CD4-positive, CD25-positive, alpha-beta regulatory T cell (primary cell): Measurements from ENCODE around the gene TTLL8. TPM values are rescaled to one million over a fixed set of nuclear protein-coding genes. Genes with fewer than 3 reads are reported as not detected.

Experiments used
- ATAC-seq, 2 donors: fragments of 150-1000 bp; cut with Tn5 transposase; one replicate each; pipeline ENCODE4 v1.10.0; 2021; ENCODE audit warnings: low read depth in 2 of 2, moderate number of reproducible peaks in 2 of 2, moderate library complexity in 1 of 2
- DNase-seq, 3 donors: peaks; one replicate each; pipeline versions ENCODE4 v3.0.0 to v3.0.0-alpha.2; 2012 to 2022; ENCODE audit warnings: mixed read lengths in 1 of 3
- H3K27ac ChIP-seq: one replicate; pipeline ENCODE4 v1.7.0; 2013; ENCODE audit warnings: mild to moderate bottlenecking, low read length; ENCODE audit not compliant: insufficient read depth, poor library complexity, severe bottlenecking
- H3K27me3 ChIP-seq: one replicate; pipeline ENCODE4 v1.7.0; 2013; ENCODE audit warnings: low read length; ENCODE audit not compliant: control insufficient read depth, insufficient read depth
- H3K36me3 ChIP-seq: one replicate; pipeline ENCODE4 v1.7.0; 2013; ENCODE audit warnings: mild to moderate bottlenecking, low read length, moderate library complexity; ENCODE audit not compliant: control insufficient read depth, insufficient read depth
- H3K4me1 ChIP-seq: 2 replicates; pipeline ENCODE4 v1.7.0; 2013; ENCODE audit warnings: mild to moderate bottlenecking, low read length; ENCODE audit not compliant: insufficient read depth, control insufficient read depth, poor library complexity, severe bottlenecking
- H3K4me3 ChIP-seq: one replicate; pipeline ENCODE4 v1.7.0; 2013; ENCODE audit warnings: low read depth, mild to moderate bottlenecking, low read length, moderate library complexity
- H3K9me3 ChIP-seq, 2 experiments: 1 replicate in 1 of 2; 2 replicates in 1 of 2; pipeline ENCODE4 v1.7.0; 2013; ENCODE audit warnings: low read length in 2 of 2, mild to moderate bottlenecking in 1 of 2, moderate library complexity in 1 of 2; ENCODE audit not compliant: control insufficient read depth in 2 of 2
- H3K27ac Mint-ChIP-seq, 3 donors: one replicate each; pipeline ENCODE4 v1.8.0; 2020 to 2022; ENCODE audit warnings: mild to moderate bottlenecking in 3 of 3, mixed read lengths in 3 of 3, moderate library complexity in 2 of 3
- H3K27me3 Mint-ChIP-seq: one replicate; pipeline ENCODE4 v1.8.0; 2022; ENCODE audit warnings: mild to moderate bottlenecking, mixed read lengths
- H3K36me3 Mint-ChIP-seq: one replicate; pipeline ENCODE4 v1.8.0; 2020; ENCODE audit warnings: mixed read lengths
- H3K4me1 Mint-ChIP-seq, 4 donors: one replicate each; pipeline ENCODE4 v1.8.0; 2020 to 2022; ENCODE audit warnings: mixed read lengths in 4 of 4, mild to moderate bottlenecking in 1 of 4
- H3K4me3 Mint-ChIP-seq, 4 donors: one replicate each; pipeline ENCODE4 v1.8.0; 2020 to 2022; ENCODE audit warnings: mild to moderate bottlenecking in 4 of 4, mixed read lengths in 4 of 4, moderate library complexity in 3 of 4
- H3K9me3 Mint-ChIP-seq, 7 donors: one replicate each; pipeline ENCODE4 v1.8.0; 2020 to 2022; ENCODE audit warnings: mixed read lengths in 7 of 7, mild to moderate bottlenecking in 3 of 7, moderate library complexity in 2 of 7
- polyA plus RNA-seq, 4 donors: library from polyadenylated mRNA; unstranded; fragments of 300-500 nt; fragmentation: Illumina TruSeq; gene quantifications; one replicate each; pipeline ENCODE4 v1.2.3, GENCODE V29; 2021
- total RNA-seq: library from RNA; stranded (reverse); gene quantifications from one replicate; pipeline ENCODE4 v1.2.3, GENCODE V29; 2022

Gene TTLL8
- total and polyA plus RNA-seq, 5 donors from 2014 or later = not detected

DNA sequence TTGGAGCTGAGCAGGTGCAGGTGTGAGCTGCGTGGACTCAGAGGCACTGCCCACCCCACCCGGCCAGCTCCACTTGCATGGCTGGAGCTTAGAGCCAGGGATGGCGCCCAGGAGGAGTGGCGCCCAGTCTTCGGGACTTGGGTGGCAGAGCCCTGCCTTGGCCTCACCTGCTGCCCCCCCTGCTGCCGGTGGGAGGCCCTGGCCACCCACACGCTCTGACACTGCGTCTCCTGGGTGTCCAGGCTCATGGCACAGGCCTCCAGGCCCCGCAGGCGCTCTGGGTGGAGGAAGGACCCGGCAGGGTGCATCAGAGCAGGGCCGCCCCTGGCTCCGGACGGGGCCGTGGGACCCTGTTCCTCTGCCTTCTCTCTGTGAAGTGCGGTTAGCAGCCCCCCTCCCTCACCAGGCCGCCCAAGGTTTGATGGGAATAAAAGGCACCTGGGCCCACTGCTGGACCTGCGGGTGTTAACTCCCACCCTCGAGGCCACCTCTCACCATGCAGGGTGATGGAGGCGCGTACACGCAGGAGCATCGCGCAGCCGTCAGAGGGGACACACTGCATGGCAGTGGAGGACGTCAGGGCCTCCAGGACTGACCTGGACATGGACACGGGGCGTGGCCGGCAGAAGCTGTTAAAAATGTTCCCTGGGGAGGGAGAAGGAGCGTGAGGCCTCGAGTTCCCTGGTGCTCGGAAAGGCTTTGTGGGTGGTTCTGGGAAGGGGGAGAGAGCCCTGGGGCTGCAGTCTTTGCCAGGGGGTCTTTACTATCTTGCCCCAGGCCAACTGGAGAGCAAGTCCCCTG lies 57.3 kb downstream of the TTLL8 start:
- Histone ChIP-seq H3K36me3 (no peaks in the 10 kb centered on the region), H3K4me1 (no peaks in the 10 kb centered on the region), H3K9me3 (no peaks in the 10 kb centered on the region), H3K4me3 (no peak overlapping the region), H3K27me3 (no peaks in the 10 kb centered on the region), H3K27ac (no peak overlapping the region)
- Mint-ChIP-seq H3K27me3 (peaks cover 10% of the 10 kb centered on the region), H3K27ac (no peak overlapping the region), H3K36me3 (no peaks in the 10 kb centered on the region), H3K4me3 (no peak overlapping the region), H3K4me1 (peaks cover 0 to 9% (median 0%) of the 10 kb centered on the region in 4 donors), H3K9me3 (no peaks in the 10 kb centered on the region)
- DNase-seq (no peak), ATAC-seq (no peak)

DNA sequence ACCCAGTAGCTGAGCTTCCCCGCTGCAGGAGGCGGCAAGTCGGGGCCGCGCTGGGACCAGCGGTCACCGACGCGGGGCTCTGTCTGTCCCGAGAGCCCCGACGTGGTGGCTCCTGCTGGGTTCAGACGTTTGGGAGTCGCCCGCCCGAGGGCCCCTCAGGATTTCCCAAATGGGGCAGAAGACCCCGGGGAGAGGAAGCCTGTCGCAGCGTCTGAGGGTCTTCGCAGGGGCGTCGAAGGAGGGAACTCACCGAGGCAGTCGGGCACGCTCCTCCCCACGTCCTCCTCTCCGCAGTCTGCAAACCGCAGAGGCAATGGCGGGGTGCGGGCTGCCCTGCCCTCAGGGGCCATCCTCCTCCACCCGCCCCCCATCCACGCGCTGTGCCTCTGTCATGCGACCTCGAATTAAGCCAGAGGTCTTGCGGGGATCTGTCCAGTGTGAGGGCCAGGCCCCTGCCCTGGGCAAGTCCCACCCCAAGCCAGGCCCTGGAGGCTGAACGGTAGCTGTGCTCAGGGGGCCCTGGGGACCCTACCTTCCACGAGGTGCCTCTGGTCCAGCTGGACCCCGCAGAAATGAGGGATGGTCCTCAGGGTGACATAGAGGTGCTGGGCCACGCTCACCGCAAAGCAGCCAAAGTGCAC lies 58.0 kb downstream of the TTLL8 start:
- Mint-ChIP-seq H3K4me1 (peaks cover 0 to 9% (median 0%) of the 10 kb centered on the region in 4 donors), H3K9me3 (no peaks in the 10 kb centered on the region), H3K27ac (no peak overlapping the region), H3K4me3 (no peak overlapping the region), H3K36me3 (no peaks in the 10 kb centered on the region), H3K27me3 (peaks cover 10% of the 10 kb centered on the region)
- Histone ChIP-seq H3K4me1 (no peaks in the 10 kb centered on the region), H3K9me3 (no peaks in the 10 kb centered on the region), H3K4me3 (no peak overlapping the region), H3K27me3 (no peaks in the 10 kb centered on the region), H3K36me3 (no peaks in the 10 kb centered on the region), H3K27ac (no peak overlapping the region)
- DNase-seq (no peak), ATAC-seq (no peak)

DNA sequence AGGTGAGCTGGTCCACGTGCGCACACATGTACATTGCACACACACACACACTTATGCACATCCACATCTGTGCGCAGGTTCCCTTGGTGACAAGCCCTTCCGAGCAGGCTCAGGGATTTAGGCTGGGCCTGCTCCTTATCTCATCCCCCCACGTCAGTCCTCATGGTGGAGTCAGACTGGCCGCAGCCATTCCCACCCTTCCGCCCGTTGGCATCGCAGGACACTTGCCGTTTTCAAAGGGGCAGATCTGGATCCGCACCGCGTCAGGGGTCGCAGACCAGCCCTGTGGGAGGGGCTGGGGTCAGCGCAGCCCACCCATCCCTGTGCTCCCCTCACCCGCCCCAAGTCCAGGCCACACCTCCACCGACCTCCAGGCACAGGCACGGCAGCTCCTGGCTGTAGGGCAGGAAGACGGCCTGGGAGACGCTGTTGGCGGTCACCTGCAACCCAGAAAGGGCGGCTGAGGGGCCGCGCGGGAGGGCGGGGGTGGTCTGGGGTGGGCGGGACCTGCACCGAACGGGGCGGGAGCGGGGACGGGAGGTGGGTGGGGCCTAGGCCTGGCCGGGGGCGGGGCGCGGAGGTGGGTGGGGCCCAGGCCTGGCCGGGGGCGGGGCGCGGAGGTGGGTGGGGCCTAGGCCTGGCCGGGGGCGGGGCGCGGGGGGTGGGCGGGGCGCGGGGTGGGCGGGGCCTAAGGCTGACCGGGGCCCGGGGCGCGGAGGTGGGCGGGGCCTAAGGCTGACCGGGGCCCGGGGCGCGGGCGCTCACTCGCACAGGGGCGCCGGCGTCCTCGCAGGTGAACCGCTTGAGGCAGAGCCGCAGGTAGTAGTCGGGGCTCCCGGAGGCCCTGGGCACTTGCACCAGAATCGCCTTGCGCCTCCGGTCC lies 58.8 kb downstream of the TTLL8 start:
- DNase-seq = no peak
- Histone ChIP-seq H3K27ac (no peak overlapping the region), H3K36me3 (no peaks in the 10 kb centered on the region), H3K4me3 (no peak overlapping the region), H3K4me1 (no peaks in the 10 kb centered on the region), H3K27me3 (no peaks in the 10 kb centered on the region), H3K9me3 (no peaks in the 10 kb centered on the region)
- H3K9me3 Mint-ChIP-seq = no peaks in the 10 kb centered on the region
- no peaks in the 10 kb centered on the region for H3K36me3 Mint-ChIP-seq
- peak; percentile 31 to 42 for ATAC-seq
- peaks cover 0 to 9% (median 0%) of the 10 kb centered on the region in 4 donors for H3K4me1 Mint-ChIP-seq
- peaks cover 10% of the 10 kb centered on the region for H3K27me3 Mint-ChIP-seq
- peak overlapping the region in 1 of 3 donors; percentile 88 for H3K27ac Mint-ChIP-seq
- H3K4me3 Mint-ChIP-seq = peak overlapping the region in 1 of 4 donors; percentile 24

DNA sequence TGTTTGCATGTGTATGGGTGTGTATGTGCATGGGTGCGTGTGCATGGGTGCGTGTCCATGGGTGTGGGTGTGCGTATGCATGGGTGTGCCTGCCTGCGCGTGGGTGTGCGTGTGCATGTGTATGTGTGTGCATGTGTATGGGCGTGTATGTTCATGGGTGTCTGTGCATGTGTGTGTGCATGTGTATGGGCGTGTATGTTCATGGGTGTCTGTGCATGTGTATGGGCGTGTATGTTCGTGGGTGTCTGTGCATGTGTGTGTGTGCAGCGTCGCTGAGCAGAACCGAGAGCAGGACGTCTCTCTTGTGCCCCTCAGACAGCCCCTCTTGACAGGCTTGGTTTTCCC lies 59.4 kb downstream of the TTLL8 start:
- DNase-seq (no peak), ATAC-seq (no peak)
- H3K27ac Mint-ChIP-seq = peak overlapping the region; percentile 8 to 88 (median 32)
- peak overlapping the region in 2 of 4 donors; percentile 12 to 22 for H3K4me3 Mint-ChIP-seq
- no peaks in the 10 kb centered on the region for H3K36me3 ChIP-seq
- H3K36me3 Mint-ChIP-seq = no peaks in the 10 kb centered on the region
- no peaks in the 10 kb centered on the region for H3K27me3 ChIP-seq
- H3K27ac ChIP-seq = no peak overlapping the region
- H3K4me1 Mint-ChIP-seq = peaks cover 0 to 11% (median 0%) of the 10 kb centered on the region in 4 donors
- H3K9me3 ChIP-seq = no peaks in the 10 kb centered on the region
- H3K4me3 ChIP-seq = no peak overlapping the region
- H3K4me1 ChIP-seq = no peaks in the 10 kb centered on the region
- peaks cover 5% of the 10 kb centered on the region for H3K27me3 Mint-ChIP-seq
- H3K9me3 Mint-ChIP-seq = peaks cover 0 to 1% (median 0%) of the 10 kb centered on the region in 7 donors

DNA sequence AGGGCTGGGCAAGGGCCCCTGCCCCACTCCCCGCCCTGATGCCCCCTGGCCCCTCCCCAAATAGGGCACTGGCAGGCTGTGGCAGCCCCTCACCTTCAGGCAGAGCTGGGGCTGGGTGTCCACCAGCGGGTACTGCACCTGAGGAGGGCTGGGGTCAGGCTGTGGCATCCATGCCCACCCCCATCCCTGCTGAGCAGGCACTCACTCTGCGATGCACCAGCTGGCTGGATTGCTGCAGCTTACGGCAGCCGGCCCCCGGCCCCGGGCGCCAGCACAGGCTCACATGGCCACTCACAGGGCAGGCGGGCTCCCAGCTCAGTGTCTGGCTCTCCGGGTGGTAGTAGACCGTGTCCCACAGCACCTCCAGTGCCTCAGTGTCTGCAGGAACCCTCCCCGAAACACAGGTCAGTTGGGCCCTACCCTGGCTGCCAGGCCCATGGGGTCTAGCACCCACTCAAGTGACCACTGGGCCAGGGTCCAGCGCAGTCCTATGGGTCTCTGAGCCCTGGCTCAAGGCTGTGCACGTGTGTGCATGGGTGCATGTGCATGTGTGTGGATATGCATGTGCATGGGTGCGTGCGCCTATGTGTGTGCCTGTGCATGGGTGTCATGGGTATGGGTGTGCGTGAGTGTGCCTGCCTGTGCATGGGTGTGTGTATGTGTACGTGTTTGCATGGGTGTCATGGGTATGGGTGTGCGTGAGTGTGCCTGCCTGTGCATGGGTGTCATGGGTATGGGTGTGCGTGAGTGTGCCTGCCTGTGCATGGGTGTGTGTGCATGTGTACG lies 60.0 kb downstream of the TTLL8 start:
- peaks cover 0 to 14% (median 4%) of the 10 kb centered on the region in 4 donors for H3K4me1 Mint-ChIP-seq
- H3K27me3 Mint-ChIP-seq = peaks cover 5% of the 10 kb centered on the region

DNA sequence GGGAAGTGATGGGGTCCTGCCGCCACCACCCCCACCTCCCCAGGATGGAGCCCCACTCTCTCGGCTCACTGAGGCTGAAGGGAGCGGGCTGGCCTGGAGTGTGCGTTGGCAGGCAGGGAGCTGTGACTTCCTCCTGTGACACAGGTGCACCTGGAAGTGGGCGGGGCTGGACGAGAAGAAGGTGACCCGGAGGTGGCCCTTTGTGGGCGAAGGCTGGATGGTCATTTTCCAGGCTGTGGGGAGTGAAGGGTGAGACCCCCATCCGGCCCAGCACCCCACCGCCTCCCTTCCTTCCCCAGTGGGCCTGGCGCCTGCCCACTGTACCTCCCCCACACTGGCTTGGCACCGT lies 60.9 kb downstream of the TTLL8 start:
- H3K27me3 ChIP-seq = no peaks in the 10 kb centered on the region
- DNase-seq (no peak), ATAC-seq (no peak)
- Mint-ChIP-seq H3K9me3 (peaks cover 0 to 2% (median 0%) of the 10 kb centered on the region in 7 donors), H3K4me1 (peaks cover 0 to 19% (median 5%) of the 10 kb centered on the region in 4 donors), H3K27me3 (peaks cover 5% of the 10 kb centered on the region), H3K4me3 (no peak overlapping the region), H3K36me3 (no peaks in the 10 kb centered on the region), H3K27ac (no peak overlapping the region)
- H3K27ac ChIP-seq = no peak overlapping the region
- H3K36me3 ChIP-seq = no peaks in the 10 kb centered on the region
- peaks cover 5% of the 10 kb centered on the region for H3K4me1 ChIP-seq
- H3K4me3 ChIP-seq = no peak overlapping the region
- no peaks in the 10 kb centered on the region for H3K9me3 ChIP-seq

More for the DNA sequence above, 60.0 kb downstream of the TTLL8 start:
- ATAC-seq = no peak
- H3K4me1 ChIP-seq = peaks cover 3% of the 10 kb centered on the region
- Mint-ChIP-seq H3K36me3 (no peaks in the 10 kb centered on the region), H3K4me3 (peak overlapping the region in 2 of 4 donors; percentile 12 to 22), H3K27ac (peak overlapping the region in 1 of 3 donors; percentile 8), H3K9me3 (peaks cover 0 to 1% (median 0%) of the 10 kb centered on the region in 7 donors)
- no peak overlapping the region for H3K27ac ChIP-seq
- H3K9me3 ChIP-seq = no peaks in the 10 kb centered on the region
- no peak overlapping the region for H3K4me3 ChIP-seq
- no peak for DNase-seq
- H3K36me3 ChIP-seq = no peaks in the 10 kb centered on the region
- no peaks in the 10 kb centered on the region for H3K27me3 ChIP-seq
